HepG2 (cell line): ENCODE data around the gene POLL. TPM values are rescaled to one million over a fixed set of nuclear protein-coding genes. Genes with fewer than 3 reads are reported as not detected.

Experiments used
- ATAC-seq: fragments of 200-7000 bp; cut with Tn5 transposase; 3 replicates; pipeline ENCODE4 v1.9.1; 2020; ENCODE audit warnings: mild to moderate bottlenecking, moderate library complexity
- BruUV-seq: library from RNA; stranded (reverse); fragments of 400-500 nt; replicated peaks from 2 replicates; lab custom pipeline; 2021; lab: Mats Ljungman, UMichigan
- CTCF ChIA-PET: fragments of 300-600 bp; formaldehyde crosslinking; extraction: SDS; loops from one replicate; lab custom pipeline; 2021; ENCODE audit warnings: low total read pairs, inconsistent platforms, low intra/inter-chr PET ratio; lab: Yijun Ruan, JAX
- POLR2A ChIA-PET: fragments of 350-600 bp; sonication (Branson Sonifier 250); formaldehyde crosslinking; loops from one replicate; lab custom pipeline; 2020; ENCODE audit warnings: antibody characterized with exemption, inconsistent platforms; lab: Yijun Ruan, JAX
- DNase-seq: peaks from one replicate; pipeline ENCODE4 v3.0.0-alpha.2; 2015; ENCODE audit warnings: low spot score
- FAIRE-seq: peaks from 3 replicates; lab custom pipeline; 2011; peaks lifted over from hg19 to GRCh38; lab: Jason Lieb, UNC
- H2AFZ ChIP-seq: one replicate; pipeline ENCODE4 v1.6.1; 2011; ENCODE audit warnings: low read length, inconsistent platforms
- H3K27ac ChIP-seq: fragments of 300-600 bp; 3 replicates; pipeline ENCODE4 v1.8.0; 2011; ENCODE audit warnings: mixed run types, mild to moderate bottlenecking, mixed read lengths, low read length, inconsistent platforms; ENCODE audit not compliant: insufficient read depth; ENCODE audit errors: extremely low read length
- H3K27me3 ChIP-seq, 2 experiments: fragments of 200-600 bp in 1 of 2; 2 replicates in 1 of 2; 3 replicates in 1 of 2; pipeline versions ENCODE4 v1.6.0 to v1.8.0; 2011; ENCODE audit warnings: low read length in 2 of 2, mild to moderate bottlenecking in 2 of 2, moderate library complexity in 2 of 2, inconsistent platforms in 1 of 2; ENCODE audit not compliant: insufficient read depth in 2 of 2, control insufficient read depth in 1 of 2
- H3K36me3 ChIP-seq, 2 experiments: fragments of 200-600 bp in 1 of 2; replicated peaks in 1 of 2; 2 replicates in 1 of 2; 3 replicates in 1 of 2; pipeline versions ENCODE4 v1.5.1 to v1.8.0; 2011; ENCODE audit warnings: low read length in 2 of 2, inconsistent platforms in 1 of 2; ENCODE audit not compliant: insufficient read depth in 2 of 2, control insufficient read depth in 1 of 2
- H3K4me1 ChIP-seq: 2 replicates; pipeline ENCODE4 v1.5.1; 2012; ENCODE audit warnings: low read length, inconsistent platforms; ENCODE audit not compliant: insufficient read depth
- H3K4me2 ChIP-seq: 2 replicates; pipeline ENCODE4 v1.6.0; 2011; ENCODE audit warnings: low read depth, low read length, inconsistent platforms
- H3K4me3 ChIP-seq, 3 experiments: fragments of 200-600 bp in 1 of 3; sonication (generic), shearing (Covaris generic) in 1 of 3; replicated peaks in 1 of 3; 2 replicates each; pipeline ENCODE4 v1.5.1; 2011 to 2016; ENCODE audit warnings: low read length in 3 of 3, inconsistent platforms in 2 of 3, low read depth in 2 of 3, mild to moderate bottlenecking in 2 of 3, control low read depth in 1 of 3, mixed read lengths in 1 of 3; ENCODE audit not compliant: insufficient read depth in 1 of 3
- H3K79me2 ChIP-seq: one replicate; pipeline ENCODE4 v1.6.1; 2011; ENCODE audit warnings: low read length, inconsistent platforms; ENCODE audit not compliant: insufficient read depth
- H3K9ac ChIP-seq: 2 replicates; pipeline ENCODE4 v1.6.0; 2011; ENCODE audit warnings: mild to moderate bottlenecking, low read depth, low read length, inconsistent platforms; ENCODE audit not compliant: insufficient read depth
- H3K9me3 ChIP-seq: 2 replicates; pipeline ENCODE4 v1.5.1; 2012; ENCODE audit warnings: mild to moderate bottlenecking, low read length
- H4K20me1 ChIP-seq: 2 replicates; pipeline ENCODE4 v1.6.0; 2011; ENCODE audit warnings: inconsistent platforms, mild to moderate bottlenecking, low read length, moderate library complexity; ENCODE audit not compliant: insufficient read depth
- GATAD1 ChIP-seq: IDR thresholded peaks from 2 replicates; pipeline ENCODE4 v1.6.1; 2016; ENCODE audit warnings: missing genetic modification reagents, missing compliant biosample characterization
- HIVEP1 ChIP-seq: sonication (generic); formaldehyde crosslinking; IDR thresholded peaks from 2 replicates; pipeline ENCODE4 v1.4.0; 2020; ENCODE audit warnings: mild to moderate bottlenecking, missing genetic modification reagents
- KDM2A ChIP-seq: sonication (generic); formaldehyde crosslinking; IDR thresholded peaks from 2 replicates; pipeline ENCODE4 v1.4.0; 2020; ENCODE audit warnings: low read depth, missing genetic modification reagents, borderline replicate concordance
- MEIS2 ChIP-seq: sonication (generic); formaldehyde crosslinking; IDR thresholded peaks from 2 replicates; pipeline ENCODE4 v1.9.0; 2021; ENCODE audit warnings: mild to moderate bottlenecking, missing genetic modification reagents
- NONO ChIP-seq, 2 experiments: fragments of 450-650 bp in 1 of 2; sonication (generic) in 1 of 2; formaldehyde crosslinking in 1 of 2; IDR thresholded peaks in 1 of 2; conservative IDR thresholded peaks in 1 of 2; 2 replicates each; pipeline versions ENCODE4 v1.6.1 to v1.8.0; 2017 to 2022; ENCODE audit warnings: mild to moderate bottlenecking in 1 of 2, missing genetic modification reagents in 1 of 2, moderate library complexity in 1 of 2
- POGZ ChIP-seq: sonication (generic); formaldehyde crosslinking; IDR thresholded peaks from 2 replicates; pipeline ENCODE4 v1.4.0; 2020; ENCODE audit warnings: mild to moderate bottlenecking, missing genetic modification reagents
- SP1 ChIP-seq, 2 experiments: fragments of 450-650 bp in 1 of 2; sonication (generic) in 1 of 2; formaldehyde crosslinking in 1 of 2; IDR thresholded peaks; 2 replicates each; pipeline versions ENCODE4 v1.4.0 to v1.6.1; 2016 to 2020; ENCODE audit warnings: missing genetic modification reagents in 1 of 2
- STAT6 ChIP-seq: sonication (generic); formaldehyde crosslinking; IDR thresholded peaks from 2 replicates; pipeline ENCODE4 v1.4.0; 2020; ENCODE audit warnings: missing genetic modification reagents, mild to moderate bottlenecking, borderline replicate concordance
- U2AF1 ChIP-seq: fragments of 200-400 bp; formaldehyde crosslinking; optimal IDR thresholded peaks from 2 replicates; pipeline ENCODE3; 2017; ENCODE audit warnings: mild to moderate bottlenecking, low read depth, low read length
- YEATS4 ChIP-seq: sonication (generic); formaldehyde crosslinking; IDR thresholded peaks from 2 replicates; pipeline ENCODE4 v1.4.0; 2020; ENCODE audit warnings: missing genetic modification reagents, borderline replicate concordance
- ZKSCAN1 ChIP-seq: fragments of 150-350 bp; IDR thresholded peaks from 2 replicates; pipeline ENCODE4 v1.6.1; 2014; ENCODE audit warnings: low read length
- ZNF235 ChIP-seq: sonication (generic); formaldehyde crosslinking; IDR thresholded peaks from 2 replicates; pipeline ENCODE4 v1.8.1; 2023; ENCODE audit warnings: mild to moderate bottlenecking, missing genetic modification reagents, borderline replicate concordance
- ZNF598 ChIP-seq: sonication (generic); formaldehyde crosslinking; IDR thresholded peaks from 2 replicates; pipeline ENCODE4 v1.5.1; 2020; ENCODE audit warnings: mild to moderate bottlenecking, missing genetic modification reagents, borderline replicate concordance
- WGBS: methylation state at CpG from one replicate; pipeline ENCODE4 v1.1.6; 2017; ENCODE audit warnings: low lambda C conversion rate; 5-methylcytosine and 5-hydroxymethylcytosine counted together
- in situ Hi-C: cut with HindIII; loops from 2 replicates; pipeline ENCODE4 v1.10.0; 2017; ENCODE audit warnings: low pct_unique_long_range_greater_than_20kb; ENCODE audit not compliant: extremely low pct_ligation_motif_present
- intact Hi-C: fragments of 100-400 bp; cut with micrococcal nuclease; formaldehyde crosslinking; loops from one replicate; pipeline ENCODE4 v1.10.0; 2022; ENCODE audit not compliant: unreplicated experiment
- polyA plus RNA-seq, 8 experiments: library from polyadenylated mRNA; depleted of rRNA in 3 of 8; stranded (reverse) in 7 of 8; unstranded in 1 of 8; fragments of >200 nt; fragmentation: Illumina TruSeq in 4 of 8; extraction: Trizol in 4 of 8; gene quantifications; 2 replicates each; pipeline versions ENCODE4 v1.2.1 to v1.2.3, GENCODE V29; 2011 to 2016; ENCODE audit warnings: low read depth in 4 of 8, missing spikeins in 1 of 8, mixed read lengths in 1 of 8; ENCODE audit not compliant: insufficient read depth in 1 of 8
- total RNA-seq, 5 experiments: library from RNA; depleted of rRNA; stranded (reverse); fragments of >200 nt; fragmentation: Illumina TruSeq; extraction: Trizol; gene quantifications; 2 replicates each; pipeline ENCODE4 v1.2.3, GENCODE V29; 2016; ENCODE audit warnings: low read depth in 1 of 5
- TF ChIP-seq, protein P1 (sequence below): sonication (generic); formaldehyde crosslinking; IDR thresholded peaks from 2 replicates; pipeline ENCODE4 v1.4.0; 2020; ENCODE audit warnings: missing genetic modification reagents, borderline replicate concordance
- TF ChIP-seq, protein P2 (sequence below): sonication (generic); formaldehyde crosslinking; IDR thresholded peaks from 2 replicates; pipeline ENCODE4 v1.4.0; 2020; ENCODE audit warnings: missing genetic modification reagents
- TF ChIP-seq, protein P3 (sequence below): sonication (generic); formaldehyde crosslinking; IDR thresholded peaks from 2 replicates; pipeline ENCODE4 v1.4.0; 2020; ENCODE audit warnings: missing genetic modification reagents

Gene POLL
- total and polyA plus RNA-seq, 2 of the 13 experiments (the other 11 are each of a cell fraction or from before 2014, with no cell fraction given): 13.8 to 19.1 TPM

- Histone ChIP-seq H3K27ac (no peak overlapping the region), H3K9ac (no peak overlapping the region), H3K79me2 (no peaks in the 10 kb centered on the region), H3K4me2 (no peak overlapping the region), H3K4me1 (peaks cover 29% of the 10 kb centered on the region), H2AFZ (no peak overlapping the region), H3K27me3 (peaks cover 0 to 24% of the 10 kb centered on the region in 2 experiments; a peak in 4 of 5 replicates), H3K9me3 (no peaks in the 10 kb centered on the region), H3K4me3 (no peak overlapping the region), H3K36me3 (no peaks in the 10 kb centered on the region), H4K20me1 (no peaks in the 10 kb centered on the region)
- POLR2A ChIA-PET: no interaction called here
- in situ Hi-C loops: no loop called here
- ATAC-seq: no peak
- CTCF ChIA-PET: no interaction called here
- intact Hi-C loops: no loop called here
- FAIRE-seq: no peak
- BruUV-seq: no TSS peak
- no peak for DNase-seq
- 58% methylated on average over 5 of the region's 5 CpGs for WGBS
- TF ChIP-seq KDM2A (no peak), YEATS4 (CRISPR knock-in tag) (no peak), ZNF235 (no peak), MEIS2 (CRISPR knock-in tag) (no peak), NONO (IDR thresholded peaks at IDR 0.05) (no peak), NONO (CRISPR knock-in tag; conservative IDR thresholded peaks at IDR 0.05) (no peak), U2AF1 (no peak), ZNF598 (CRISPR knock-in tag) (no peak), ZKSCAN1 (no peak), SP1 (IDR thresholded peaks at IDR 0.05) (no peak), SP1 (CRISPR knock-in tag; IDR thresholded peaks at IDR 0.05) (no peak), POGZ (CRISPR knock-in tag) (no peak), GATAD1 (CRISPR knock-in tag) (no peak), HIVEP1 (CRISPR knock-in tag) (no peak), STAT6 (CRISPR knock-in tag) (no peak)
- TF ChIP-seq, protein P1, sequence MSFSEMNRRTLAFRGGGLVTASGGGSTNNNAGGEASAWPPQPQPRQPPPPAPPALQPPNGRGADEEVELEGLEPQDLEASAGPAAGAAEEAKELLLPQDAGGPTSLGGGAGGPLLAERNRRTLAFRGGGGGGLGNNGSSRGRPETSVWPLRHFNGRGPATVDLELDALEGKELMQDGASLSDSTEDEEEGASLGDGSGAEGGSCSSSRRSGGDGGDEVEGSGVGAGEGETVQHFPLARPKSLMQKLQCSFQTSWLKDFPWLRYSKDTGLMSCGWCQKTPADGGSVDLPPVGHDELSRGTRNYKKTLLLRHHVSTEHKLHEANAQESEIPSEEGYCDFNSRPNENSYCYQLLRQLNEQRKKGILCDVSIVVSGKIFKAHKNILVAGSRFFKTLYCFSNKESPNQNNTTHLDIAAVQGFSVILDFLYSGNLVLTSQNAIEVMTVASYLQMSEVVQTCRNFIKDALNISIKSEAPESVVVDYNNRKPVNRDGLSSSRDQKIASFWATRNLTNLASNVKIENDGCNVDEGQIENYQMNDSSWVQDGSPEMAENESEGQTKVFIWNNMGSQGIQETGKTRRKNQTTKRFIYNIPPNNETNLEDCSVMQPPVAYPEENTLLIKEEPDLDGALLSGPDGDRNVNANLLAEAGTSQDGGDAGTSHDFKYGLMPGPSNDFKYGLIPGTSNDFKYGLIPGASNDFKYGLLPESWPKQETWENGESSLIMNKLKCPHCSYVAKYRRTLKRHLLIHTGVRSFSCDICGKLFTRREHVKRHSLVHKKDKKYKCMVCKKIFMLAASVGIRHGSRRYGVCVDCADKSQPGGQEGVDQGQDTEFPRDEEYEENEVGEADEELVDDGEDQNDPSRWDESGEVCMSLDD: no peak
- TF ChIP-seq, protein P2, sequence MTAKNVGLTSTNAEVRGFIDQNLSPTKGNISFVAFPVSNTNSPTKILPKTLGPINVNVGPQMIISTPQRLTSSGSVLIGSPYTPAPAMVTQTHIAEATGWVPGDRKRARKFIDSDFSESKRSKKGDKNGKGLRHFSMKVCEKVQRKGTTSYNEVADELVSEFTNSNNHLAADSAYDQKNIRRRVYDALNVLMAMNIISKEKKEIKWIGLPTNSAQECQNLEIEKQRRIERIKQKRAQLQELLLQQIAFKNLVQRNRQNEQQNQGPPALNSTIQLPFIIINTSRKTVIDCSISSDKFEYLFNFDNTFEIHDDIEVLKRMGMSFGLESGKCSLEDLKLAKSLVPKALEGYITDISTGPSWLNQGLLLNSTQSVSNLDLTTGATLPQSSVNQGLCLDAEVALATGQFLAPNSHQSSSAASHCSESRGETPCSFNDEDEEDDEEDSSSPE (CRISPR knock-in tag): no peak
- TF ChIP-seq, protein P3, sequence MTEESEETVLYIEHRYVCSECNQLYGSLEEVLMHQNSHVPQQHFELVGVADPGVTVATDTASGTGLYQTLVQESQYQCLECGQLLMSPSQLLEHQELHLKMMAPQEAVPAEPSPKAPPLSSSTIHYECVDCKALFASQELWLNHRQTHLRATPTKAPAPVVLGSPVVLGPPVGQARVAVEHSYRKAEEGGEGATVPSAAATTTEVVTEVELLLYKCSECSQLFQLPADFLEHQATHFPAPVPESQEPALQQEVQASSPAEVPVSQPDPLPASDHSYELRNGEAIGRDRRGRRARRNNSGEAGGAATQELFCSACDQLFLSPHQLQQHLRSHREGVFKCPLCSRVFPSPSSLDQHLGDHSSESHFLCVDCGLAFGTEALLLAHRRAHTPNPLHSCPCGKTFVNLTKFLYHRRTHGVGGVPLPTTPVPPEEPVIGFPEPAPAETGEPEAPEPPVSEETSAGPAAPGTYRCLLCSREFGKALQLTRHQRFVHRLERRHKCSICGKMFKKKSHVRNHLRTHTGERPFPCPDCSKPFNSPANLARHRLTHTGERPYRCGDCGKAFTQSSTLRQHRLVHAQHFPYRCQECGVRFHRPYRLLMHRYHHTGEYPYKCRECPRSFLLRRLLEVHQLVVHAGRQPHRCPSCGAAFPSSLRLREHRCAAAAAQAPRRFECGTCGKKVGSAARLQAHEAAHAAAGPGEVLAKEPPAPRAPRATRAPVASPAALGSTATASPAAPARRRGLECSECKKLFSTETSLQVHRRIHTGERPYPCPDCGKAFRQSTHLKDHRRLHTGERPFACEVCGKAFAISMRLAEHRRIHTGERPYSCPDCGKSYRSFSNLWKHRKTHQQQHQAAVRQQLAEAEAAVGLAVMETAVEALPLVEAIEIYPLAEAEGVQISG (CRISPR knock-in tag): no peak
These were observed 25.8 kb downstream of the POLL start for GRCh38 chr10:101562231-101562630.
